Activated CD4-positive, alpha-beta T cell treated with anti-CD3 and anti-CD28 coated beads, Interleukin-2, amount 50 U/mL, for 48 hours (primary cell): Measurements from ENCODE around the gene FRY.

Experiments
- DNase-seq, 2 experiments: peaks; one replicate each; pipeline ENCODE4 v3.0.0-alpha.2; 2020

FRY gene

GRCh38 chr13:32229443-32229842 lies 197.9 kb downstream of the FRY start:
- DNase-seq = no peak

- no peak for DNase-seq
Measured at GRCh38 chr13:32232263-32232662, 200.7 kb downstream of the FRY start.

DNA sequence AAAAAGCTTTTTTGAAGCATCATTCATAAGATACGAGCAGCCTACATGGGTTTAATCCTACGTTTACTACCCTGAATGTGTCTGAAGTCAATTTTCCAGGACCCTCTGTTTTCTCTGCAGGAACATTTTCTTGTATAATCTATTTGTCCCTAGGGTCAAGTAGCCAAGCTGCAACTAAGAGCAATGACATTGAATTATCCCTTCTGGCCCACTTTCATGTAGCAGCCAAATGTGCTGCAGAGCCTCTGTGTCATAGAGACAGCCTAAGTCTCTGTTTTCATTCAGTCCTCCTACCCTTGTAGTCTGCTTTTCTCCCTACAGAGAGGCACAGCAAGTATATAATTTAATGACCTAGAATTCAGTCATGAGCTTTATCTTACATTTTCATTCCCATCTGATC lies 201.5 kb downstream of the FRY start:
- no peak for DNase-seq

DNA sequence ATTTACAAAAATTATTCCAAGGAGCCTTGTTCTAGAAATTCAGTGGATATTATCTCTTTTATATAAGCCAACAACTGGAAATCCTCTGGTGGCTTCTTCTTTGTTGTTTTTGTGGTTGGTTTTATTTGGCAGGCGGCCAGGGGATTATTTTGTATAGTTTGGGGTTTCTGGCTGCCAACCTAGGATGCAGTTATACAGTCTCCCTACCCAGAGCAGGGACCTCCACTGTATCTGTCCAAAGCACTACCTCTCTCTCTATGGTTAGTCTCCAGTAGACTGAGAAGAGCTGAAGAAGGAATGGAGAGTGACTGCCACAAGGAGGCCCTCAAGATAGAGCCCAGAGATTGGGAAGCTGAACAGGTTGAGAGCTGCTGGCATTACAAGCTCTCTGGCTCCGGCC lies 203.3 kb downstream of the FRY start:
- no peak for DNase-seq

GRCh38 chr13:32237681-32238080 lies 206.1 kb downstream of the FRY start:
- no peak for DNase-seq

GRCh38 chr13:32243695-32244094 lies 212.1 kb downstream of the FRY start:
- no peak for DNase-seq

- no peak for DNase-seq
Measured at GRCh38 chr13:32245555-32245954, 214.0 kb downstream of the FRY start.

DNA sequence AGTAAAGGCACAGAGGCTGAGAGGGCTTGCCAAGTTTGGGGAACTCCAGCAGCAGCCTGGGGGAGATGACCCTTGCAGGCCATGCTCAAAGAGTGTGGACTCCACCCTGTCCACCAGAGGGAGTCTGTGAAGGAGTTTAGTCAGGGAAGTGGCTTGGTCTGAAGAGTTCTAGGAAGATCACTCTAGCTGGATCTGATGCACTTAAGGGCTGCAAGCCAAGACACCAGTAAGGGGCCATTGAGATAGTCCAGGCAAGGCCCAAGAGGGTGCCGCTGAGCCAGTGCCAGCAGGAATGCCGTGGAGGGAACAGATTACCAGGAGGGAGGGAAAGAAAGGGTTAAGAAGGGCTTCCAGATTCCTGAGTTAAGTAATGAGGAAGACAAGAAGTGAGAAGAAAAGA lies 214.9 kb downstream of the FRY start:
- peak; percentile 47 to 59 for DNase-seq

- no peak for DNase-seq
Measured at GRCh38 chr13:32247887-32248286, 216.3 kb downstream of the FRY start.

GRCh38 chr13:32248801-32249200 lies 217.2 kb downstream of the FRY start:
- DNase-seq = no peak

DNA sequence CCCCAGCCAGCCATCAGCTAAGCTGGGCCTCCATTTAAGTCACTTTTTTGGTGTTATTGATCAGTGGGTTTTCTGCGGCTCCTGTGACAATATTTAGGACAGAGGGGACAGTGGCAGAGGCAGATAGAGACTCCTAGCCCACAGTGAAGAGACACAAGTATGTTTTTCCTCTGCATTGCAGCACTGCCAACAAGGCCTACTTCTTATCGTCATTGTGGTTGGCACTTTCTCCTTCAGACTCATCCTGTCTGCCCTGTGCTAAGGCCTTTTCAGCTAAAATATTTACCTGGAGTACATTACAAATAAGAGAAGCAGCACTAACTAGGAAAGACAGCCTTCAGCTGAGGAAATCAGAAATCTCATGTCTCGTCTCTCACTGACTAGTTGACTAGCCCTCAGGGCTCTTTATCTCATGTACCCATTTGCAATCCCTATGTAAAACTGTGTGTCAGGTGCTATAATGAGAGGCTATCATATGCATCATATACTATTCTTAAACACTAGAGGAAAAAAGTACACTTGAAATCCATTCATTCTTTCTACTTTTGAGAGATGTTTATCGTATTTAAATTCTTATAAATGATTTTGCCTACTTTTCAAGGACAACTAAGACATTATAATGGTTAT lies 221.4 kb downstream of the FRY start:
- DNase-seq = no peak

GRCh38 chr13:32253911-32254399 lies 222.4 kb downstream of the FRY start:
- no peak for DNase-seq

GRCh38 chr13:32254416-32254815 lies 222.8 kb downstream of the FRY start:
- DNase-seq = no peak

- no peak for DNase-seq
Measured at GRCh38 chr13:32254916-32255723, 223.5 kb downstream of the FRY start.

DNA sequence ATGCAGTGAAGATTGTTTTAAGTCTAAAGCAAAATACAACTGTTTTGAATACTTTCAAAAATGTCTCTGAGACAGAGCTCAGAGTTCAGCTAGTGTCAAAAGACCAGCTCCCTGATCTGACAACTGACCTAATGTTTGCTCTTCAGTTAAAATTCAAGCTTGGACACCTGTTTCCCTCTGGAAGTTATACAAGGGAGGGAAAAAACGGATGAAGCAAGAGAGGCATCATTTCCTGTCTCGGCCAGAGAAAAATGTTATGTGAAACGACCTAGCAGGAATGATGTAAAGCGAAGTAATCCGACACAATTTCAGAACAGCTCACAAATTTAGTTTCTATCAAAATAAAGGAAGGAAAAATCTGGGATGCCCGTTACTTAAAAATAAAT lies 224.1 kb downstream of the FRY start:
- no peak for DNase-seq

DNA sequence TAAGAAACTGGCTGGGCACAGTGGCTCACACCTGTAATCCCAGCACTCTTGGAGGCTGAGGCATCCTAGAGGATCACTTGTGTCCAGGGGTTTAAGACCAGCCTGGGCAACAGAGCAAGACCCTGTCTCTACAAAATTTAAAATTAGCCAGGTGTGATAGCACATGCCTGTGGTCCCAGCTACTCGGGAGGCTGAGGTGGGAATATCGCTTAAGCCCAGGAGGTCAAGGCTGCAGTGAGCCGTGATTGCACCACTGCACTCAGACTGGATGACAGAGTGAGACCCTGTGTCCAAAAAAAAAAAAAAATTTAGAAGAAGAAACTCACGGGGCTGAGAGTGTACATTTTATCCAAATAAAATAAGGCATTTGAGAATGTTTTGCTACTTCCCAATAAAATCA lies 224.7 kb downstream of the FRY start:
- no peak for DNase-seq

GRCh38 chr13:32257649-32258048 lies 226.1 kb downstream of the FRY start:
- DNase-seq = no peak

- DNase-seq = no peak
Measured at GRCh38 chr13:32259116-32259515, 227.5 kb downstream of the FRY start.

GRCh38 chr13:32261567-32261966 lies 230.0 kb downstream of the FRY start:
- DNase-seq = no peak

GRCh38 chr13:32262165-32262564 lies 230.6 kb downstream of the FRY start:
- no peak for DNase-seq

DNA sequence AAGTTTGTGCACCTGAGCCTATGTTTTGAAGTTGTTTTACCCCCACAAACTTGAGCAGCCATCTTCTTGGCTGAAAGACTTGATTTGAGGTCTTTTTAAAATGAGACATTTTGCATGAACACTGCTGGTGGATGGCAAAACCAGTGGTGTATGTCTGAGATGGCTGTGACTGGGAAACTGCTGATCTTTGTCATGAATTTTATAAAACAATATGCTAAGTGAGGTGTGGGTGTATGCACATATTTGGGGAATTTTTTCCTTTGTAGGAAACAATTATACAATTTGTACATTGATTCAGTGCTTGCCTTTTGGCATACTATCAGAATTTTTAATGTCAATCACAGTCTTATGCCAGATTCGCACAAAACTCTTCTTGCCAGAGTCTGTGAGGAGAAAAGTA lies 231.0 kb downstream of the FRY start:
- no peak for DNase-seq

GRCh38 chr13:32264407-32264806 lies 232.8 kb downstream of the FRY start:
- no peak for DNase-seq

DNA sequence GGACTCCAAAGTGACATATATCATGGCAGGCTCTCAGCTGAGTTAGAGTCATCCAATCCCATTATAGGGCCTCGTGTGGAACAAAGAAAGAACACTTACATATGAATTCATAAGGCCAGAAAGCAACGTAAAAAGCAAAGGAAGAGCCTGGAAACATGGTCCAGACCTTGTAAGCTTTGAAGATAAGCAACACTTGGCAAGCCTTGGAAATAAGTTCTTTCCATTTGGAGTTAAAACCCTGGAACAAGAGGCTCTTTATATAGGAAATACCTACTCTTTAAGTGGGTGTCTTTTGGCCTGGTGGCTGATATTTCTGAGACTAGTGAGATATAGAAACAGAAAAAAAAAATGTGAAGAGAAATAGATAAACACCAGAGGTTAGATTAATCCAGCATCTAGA lies 234.2 kb downstream of the FRY start:
- DNase-seq = no peak

DNA sequence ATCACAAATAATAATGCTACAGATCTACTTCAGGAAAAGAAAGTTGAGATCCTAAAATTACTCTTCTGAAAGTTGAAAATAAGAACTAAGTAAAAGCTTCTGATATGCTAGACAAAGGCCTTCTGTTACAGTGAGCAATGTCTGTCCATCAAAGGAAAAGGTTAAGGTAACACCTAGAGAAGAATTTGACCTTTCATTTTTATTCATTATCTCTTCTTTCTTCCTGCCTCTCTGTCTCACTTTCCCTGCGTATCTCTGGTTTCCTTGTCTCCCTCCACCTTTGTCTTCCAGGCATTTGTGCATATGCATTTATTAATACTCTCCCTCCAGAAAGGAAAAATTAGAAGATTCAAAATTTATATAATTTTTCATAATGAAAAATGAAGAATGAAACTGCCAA lies 234.6 kb downstream of the FRY start:
- DNase-seq = no peak
